HG03469 (cell line): ENCODE measurements around the gene SLC25A1.

Source experiments
- ATAC-seq: cut with Tn5 transposase; IDR thresholded peaks from one replicate; pipeline ENCODE4 v1.9.1; 2021; ENCODE audit warnings: mild to moderate bottlenecking, moderate library complexity, moderate number of reproducible peaks; ENCODE audit not compliant: unreplicated experiment

The SLC25A1 gene

GRCh38 chr22:19139974-19140373, 38.6 kb downstream of the SLC25A1 start:
- no peak for ATAC-seq

GRCh38 chr22:19139001-19139356, 39.6 kb downstream of the SLC25A1 start:
- no peak for ATAC-seq

GRCh38 chr22:19138217-19139000, 40.1 kb downstream of the SLC25A1 start:
- ATAC-seq, result no peak

DNA sequence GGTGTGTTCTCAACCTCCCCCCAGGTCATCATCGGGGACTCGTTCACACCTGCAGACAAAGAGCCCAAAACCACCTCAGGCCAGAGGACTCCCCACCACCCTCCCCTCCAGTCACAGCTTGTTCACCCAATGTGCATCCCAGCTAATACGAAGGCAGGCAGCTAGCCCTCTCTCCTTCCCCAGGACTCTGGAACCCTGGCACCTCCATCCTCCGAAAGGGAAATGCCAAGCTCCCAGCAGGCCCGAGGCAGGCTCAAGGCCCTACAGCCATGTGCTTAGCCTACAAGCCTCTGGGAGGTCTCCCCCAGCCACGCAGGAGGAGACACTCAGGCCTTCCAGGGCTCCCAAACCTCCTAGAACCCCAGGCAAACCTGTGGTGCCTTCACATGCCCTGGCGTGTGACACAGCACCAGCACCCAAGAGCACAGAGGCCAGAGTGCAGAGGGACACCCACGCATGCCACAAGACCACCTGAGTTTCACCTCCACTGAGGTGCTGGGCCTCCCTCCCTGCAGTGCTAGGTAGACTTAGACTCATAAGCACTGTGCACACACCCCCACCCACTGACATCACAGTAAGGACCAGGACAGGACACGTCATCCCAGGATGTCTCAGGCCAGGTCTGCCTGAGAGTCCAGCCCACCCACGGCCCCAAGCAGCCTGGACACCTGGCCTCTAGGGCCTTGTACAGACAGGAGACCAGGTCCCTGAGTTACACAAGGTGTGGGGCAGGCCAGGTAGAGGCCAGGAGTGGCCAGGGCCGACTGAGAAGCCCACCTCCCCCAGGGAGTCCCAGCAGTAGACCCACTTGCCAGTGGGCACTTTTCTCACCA, 40.9 kb downstream of the SLC25A1 start:
- no peak for ATAC-seq

GRCh38 chr22:19136915-19137314, 41.6 kb downstream of the SLC25A1 start:
- ATAC-seq, result no peak

DNA sequence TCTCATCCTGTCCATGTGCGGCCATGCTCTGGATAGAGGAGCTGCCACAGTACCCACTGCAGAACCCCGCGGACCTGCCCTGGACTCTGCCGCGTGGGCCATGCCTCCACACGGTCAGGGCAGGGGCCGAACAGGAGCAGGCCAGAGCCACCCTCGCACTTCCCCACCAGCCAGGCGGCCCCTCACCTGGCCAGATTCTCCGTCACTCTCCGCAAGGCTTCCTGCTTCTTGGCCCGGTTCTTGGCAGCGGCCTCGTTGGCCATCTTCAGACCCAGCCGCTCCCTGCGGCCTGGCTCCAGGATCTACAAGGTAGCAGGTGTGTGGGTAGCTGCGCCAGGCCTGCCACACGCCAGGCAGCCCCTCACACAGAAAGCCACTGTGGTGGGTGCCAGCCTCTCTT, 43.7 kb downstream of the SLC25A1 start:
- no peak for ATAC-seq

- no peak for ATAC-seq
Measured at GRCh38 chr22:19134176-19134831, 44.2 kb downstream of the SLC25A1 start.

GRCh38 chr22:19133561-19133960, 45.0 kb downstream of the SLC25A1 start:
- ATAC-seq, result no peak

DNA sequence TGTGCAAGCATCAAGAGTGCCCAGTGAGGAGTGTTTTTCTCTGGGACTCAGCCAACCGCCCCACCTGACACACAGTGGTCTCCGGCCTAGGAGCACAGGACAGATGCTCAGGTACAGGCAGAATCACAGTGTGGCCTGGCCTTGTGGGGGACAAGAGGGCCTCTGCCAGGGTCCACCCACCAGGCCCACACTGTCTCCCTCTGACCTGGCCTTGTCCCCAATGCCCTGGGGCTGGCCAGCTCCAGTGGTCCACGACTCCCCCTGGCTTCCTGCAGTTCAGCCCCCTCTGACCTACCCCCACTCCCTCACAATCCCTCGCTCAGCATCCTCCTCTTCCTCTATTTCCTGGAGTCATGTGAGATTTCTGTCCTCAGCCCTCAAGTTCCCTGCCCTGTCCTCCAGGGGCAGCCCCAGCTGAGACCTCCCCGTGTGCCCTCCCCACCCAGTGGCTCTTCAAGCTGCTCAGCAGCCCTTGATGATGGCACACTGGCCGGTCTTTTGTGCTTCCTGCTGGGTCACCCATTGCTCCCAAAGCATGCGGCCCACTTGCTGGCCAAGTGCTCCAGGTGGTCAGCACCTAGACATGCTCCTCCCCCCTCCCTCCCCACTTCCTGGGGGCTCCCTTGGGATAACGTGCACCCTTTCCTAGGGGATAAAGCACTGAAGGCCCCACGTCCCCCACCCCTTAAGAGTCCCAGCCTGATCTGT, 45.7 kb downstream of the SLC25A1 start:
- no peak for ATAC-seq

DNA sequence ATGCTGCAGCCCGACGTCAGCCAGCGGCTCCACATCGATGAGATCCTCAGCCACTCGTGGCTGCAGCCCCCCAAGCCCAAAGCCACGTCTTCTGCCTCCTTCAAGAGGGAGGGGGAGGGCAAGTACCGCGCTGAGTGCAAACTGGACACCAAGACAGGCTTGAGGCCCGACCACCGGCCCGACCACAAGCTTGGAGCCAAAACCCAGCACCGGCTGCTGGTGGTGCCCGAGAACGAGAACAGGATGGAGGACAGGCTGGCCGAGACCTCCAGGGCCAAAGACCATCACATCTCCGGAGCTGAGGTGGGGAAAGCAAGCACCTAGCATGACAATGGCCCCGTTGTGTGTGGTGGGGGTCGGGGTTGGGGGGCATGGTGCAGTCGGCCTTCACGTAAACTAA, 46.4 kb downstream of the SLC25A1 start:
- ATAC-seq, result no peak

GRCh38 chr22:19131685-19132015, 46.9 kb downstream of the SLC25A1 start:
- ATAC-seq, result no peak

GRCh38 chr22:19130959-19131684, 47.4 kb downstream of the SLC25A1 start, which contains the start of gene TSSK2:
Gene TSSK2 (plus strand): TSS chr22:19131308. CDS start chr22:19131400, 92 bp downstream.
- ATAC-seq, result no peak

- no peak for ATAC-seq
Measured at GRCh38 chr22:19129871-19130270, 48.7 kb downstream of the SLC25A1 start.

GRCh38 chr22:19128946-19129727, 49.4 kb downstream of the SLC25A1 start:
- ATAC-seq, result no peak

DNA sequence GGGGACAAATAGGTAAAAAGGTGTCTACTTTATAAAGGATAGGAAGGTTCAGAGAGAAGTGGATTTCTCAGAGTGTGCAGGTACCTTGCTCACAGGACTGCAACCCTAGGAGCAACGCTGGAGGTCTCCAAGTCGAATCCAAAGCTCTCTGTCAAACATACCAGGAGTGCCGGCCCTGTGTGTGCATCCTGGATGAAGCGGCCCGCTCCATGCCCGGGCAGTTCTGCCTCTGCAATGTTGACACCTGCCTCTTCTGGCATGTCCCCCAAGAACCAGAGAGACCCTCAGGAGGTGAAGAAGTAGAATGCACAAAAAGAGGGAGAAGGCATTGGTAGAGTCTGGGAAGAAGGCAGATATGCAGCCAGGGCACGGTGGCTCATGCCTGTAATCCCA, 50.5 kb downstream of the SLC25A1 start:
- ATAC-seq, result no peak

GRCh38 chr22:19127329-19128008, 51.1 kb downstream of the SLC25A1 start:
- ATAC-seq, result no peak

DNA sequence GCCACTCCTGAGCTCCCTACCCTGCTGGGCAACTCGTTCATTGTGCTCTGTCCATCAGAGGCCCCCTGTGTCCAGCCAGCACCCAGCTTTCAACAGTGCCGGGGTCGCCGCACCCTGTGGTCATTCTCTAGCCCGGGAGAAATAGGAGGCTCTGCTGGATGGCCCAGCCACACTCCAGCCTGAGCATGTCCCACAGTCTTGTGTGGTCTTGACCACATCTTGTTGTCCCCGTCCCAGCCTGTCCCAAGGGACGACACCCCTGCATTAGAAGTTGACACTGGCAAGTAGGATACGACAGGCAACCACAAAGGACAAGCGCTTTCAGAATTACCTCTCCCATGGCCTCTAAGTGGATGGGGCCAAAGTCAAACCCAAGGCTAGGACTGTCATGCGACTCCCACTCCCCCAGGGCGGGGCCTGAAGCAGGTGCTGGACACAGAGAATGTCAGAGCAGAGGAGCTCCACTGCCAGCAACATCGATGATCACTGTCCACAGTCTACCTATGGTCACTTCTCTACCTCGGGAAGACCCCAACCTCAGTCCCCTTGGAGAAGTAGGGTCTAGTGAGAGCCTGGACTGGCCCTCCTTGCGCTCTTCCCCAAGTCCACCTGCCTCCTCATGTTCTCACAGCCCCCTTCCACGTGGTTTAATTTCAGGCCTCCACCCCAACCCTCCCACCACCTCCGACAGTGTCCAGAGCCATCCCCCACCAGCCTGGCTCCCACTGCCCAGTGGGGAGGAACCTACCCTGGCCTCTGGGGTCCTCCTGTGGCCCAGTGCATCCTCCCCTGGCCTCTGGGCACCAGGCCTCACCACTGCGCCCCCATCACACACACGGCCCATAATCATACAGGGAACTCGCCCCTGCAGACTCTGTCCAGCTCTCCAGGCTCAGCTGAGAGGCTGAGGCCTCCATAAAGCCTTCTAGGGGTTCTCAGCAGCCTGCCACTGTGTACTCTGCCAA, 51.9 kb downstream of the SLC25A1 start:
- no peak for ATAC-seq
